HG02588 (cell line): ENCODE data around the gene PRAC2.

Experiments
- ATAC-seq: cut with Tn5 transposase; IDR thresholded peaks from one replicate; pipeline ENCODE4 v1.9.1; 2021; ENCODE audit warnings: mild to moderate bottlenecking, moderate library complexity; ENCODE audit not compliant: unreplicated experiment

PRAC2 gene

DNA sequence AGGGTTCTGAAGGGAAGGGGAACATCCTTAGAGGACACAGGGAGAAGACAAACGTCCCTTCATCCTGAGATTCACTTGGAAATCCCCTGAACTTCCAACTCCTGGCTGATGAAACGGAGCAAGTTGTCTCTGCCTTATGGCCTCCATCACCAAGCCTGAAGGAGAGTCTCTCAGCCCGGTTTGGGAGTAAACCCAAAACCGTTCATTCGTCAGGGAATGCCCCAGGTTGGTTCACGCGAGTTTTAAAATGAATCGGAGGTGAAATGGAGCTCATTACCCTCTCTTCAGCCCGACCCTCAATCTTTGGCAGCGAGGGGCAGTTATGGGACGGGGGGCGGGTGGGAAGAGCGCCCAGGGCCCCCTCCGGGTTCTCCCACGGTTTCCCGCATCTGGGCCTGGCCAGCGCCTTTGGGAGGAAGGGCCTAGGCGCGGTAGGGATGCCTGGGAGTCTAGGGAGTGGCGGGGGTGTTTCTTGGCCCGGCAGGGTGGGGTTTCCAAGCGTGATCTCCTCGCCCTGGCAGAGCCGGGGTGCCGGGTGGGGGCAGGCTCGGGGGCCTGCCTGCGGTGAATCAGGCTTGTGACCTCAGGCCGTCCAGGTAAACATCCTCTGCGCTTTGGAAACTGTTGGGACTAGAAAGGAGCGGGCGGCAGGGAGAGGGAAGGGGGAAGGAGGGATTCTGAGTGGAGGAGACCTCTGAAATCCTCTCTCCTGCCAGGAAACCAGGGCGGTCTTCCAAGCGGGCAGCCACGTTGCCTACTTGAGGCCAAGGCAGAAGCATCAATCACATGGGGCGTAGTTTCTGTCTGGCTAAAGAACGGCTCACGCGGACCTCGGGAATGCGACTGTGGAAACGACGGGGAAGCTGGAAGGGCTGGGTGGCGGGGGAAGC is 29.7 kb downstream of the PRAC2 start:
- no peak for ATAC-seq

DNA sequence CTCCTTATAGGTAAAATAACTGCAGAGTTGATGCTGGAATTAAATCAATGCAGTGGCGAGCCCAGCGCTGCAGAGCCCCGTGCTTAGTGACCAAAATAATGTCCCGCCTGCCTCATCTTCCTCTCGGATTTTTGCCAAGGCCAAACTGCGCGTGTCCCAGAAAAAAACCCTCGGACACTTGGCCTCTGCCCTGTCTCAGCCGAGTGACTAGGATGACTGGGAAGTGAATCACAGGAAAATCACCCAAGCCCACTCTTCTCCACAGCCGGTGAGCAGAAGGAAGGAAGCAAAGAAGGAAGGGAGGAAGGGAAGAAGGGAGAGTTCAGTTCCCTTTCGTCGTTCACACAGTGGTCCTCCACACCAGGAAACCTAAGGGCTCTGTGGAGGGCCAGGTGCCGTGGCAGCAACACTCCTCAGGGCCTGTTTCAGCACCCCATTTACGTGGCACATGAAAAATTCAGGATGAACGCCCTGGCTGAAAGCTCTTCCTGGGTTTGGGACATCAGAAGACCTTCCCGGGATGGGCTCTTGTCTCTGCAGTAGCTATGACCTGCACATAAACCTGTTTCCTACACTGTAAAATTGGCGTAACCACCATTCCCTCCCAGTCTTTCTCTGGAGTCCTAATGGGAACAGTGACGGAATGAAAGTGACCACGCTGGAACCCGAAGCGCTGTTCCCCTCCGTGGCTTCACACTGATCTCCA is 31.0 kb downstream of the PRAC2 start:
- ATAC-seq = no peak

DNA sequence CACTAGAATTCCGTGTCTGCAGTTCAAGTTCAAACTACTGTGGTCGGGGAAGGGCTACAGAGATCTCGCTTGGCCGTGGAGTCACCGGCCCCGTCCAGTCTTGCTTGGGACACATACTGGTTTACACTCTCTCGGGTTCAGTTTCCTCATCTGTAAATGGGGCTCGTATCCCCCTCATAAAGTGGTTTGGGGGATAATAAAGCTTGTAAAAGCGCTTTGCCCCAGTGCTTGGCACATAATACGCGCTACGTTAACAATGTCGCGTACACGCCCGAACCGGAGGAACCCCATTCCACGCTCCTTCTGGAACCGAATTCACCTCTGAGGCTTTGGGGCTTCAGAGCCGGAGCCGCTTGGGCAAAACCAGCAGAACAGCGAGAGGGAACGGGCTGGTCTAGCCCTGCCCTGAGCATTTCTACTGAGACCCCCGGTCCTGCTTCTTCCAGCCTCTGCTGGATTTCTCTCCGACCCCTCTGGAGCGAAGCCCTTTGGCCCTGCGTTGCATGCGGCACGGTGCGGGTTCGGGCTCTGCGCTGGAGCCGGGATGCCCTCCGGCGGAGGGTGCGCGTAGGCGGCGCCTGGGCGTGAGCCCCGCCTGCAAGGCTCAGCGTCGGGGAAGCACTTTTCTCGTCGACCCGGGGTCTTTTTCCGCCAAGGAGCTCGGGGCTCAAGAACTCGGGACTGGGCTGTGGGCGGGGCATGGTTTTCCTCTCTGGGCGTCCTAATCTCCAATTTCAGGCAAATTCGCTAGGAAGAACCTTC is 31.7 kb downstream of the PRAC2 start:
- no peak for ATAC-seq

DNA sequence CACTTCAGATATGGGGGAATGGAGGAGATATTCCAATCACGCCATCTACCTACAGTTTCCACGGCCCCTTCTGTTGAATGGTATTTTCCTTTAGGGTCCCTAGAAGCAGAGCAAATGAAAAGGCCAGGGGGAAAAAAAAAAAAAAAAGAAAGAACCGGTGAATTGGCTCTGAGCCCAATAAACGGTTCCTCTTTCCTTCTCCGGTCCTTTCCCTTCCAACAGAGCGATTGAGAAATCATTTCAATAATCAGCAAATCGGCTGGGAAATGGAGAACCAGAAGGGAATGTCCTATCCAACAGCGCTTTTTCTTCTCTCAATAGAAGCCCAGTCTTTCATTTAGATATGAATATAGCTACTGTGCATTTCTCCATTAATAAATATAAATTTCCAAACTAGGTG is 32.4 kb downstream of the PRAC2 start:
- no peak for ATAC-seq

GRCh38 chr17:48756830-48757251 is 33.9 kb downstream of the PRAC2 start:
- ATAC-seq = no peak

GRCh38 chr17:48757524-48757961 is 34.6 kb downstream of the PRAC2 start:
- no peak for ATAC-seq

GRCh38 chr17:48759288-48759687 is 36.3 kb downstream of the PRAC2 start:
- no peak for ATAC-seq

DNA sequence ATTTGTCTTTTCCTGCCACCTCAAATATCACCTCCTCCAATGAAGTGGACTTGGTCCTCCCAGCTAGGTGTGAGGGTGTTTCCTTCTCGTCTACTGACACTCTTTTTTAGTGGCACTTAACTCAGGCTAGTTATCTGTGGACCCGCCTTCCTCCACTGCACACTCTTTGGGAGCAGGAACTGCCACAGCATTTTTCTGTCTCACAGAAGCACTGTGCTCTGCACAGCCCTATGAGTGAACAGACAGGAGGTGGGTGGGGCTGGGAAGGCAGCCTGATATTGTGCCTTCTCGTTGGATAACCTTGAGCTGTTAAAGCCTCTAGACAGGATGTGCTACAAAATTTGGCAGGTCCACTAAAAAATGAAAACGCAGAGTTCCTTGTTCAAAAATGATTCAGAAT is 37.4 kb downstream of the PRAC2 start:
- no peak for ATAC-seq

GRCh38 chr17:48761114-48761513 is 38.1 kb downstream of the PRAC2 start:
- no peak for ATAC-seq

DNA sequence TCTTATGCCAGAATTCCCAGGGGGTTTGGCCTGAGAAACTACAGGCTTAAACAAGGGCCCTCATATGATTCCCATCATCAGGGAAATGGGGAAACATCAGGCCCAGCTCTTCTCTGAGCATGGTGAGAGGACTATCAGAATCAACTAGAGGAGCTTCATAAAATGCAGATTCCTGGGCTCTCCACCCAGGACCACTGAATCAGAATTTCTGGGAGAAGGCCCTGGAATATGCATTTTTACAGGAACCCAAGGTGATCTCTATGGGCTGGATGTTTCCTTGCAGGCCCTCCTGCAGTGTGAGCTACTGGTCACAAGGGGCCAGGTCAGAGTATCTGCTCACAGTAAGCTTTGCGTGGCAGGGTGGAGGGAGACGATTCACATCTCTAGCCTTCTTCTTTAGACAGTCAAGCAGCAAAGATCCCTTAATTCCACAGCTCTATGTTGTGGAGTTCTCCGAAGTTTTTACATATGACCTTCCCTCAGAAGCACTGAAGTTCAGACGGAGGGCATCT is 44.3 kb downstream of the PRAC2 start:
- ATAC-seq = no peak

GRCh38 chr17:48769009-48769675 is 46.2 kb downstream of the PRAC2 start:
- ATAC-seq = no peak

- ATAC-seq = no peak
Observed at GRCh38 chr17:48770954-48771353, 48.0 kb downstream of the PRAC2 start.

- ATAC-seq = no peak
Observed at GRCh38 chr17:48773245-48773644, 50.3 kb downstream of the PRAC2 start.
